Nephron progenitor cell (in vitro differentiated cells): ENCODE data around the gene BRPF1.
A peak's percentile ranks its signal among the peaks of the same experiment; 100 is the strongest.
"Not testable (repeated sequence)": the region's sequence is repeated elsewhere in the genome, so short reads cannot be mapped to it uniquely, and the experiment has no call there.

Experiments
- DNase-seq: peaks from one replicate; pipeline ENCODE4 v3.0.0; 2021
- H3K27ac Mint-ChIP-seq: 2 replicates; pipeline ENCODE4 v1.8.0; 2021; ENCODE audit warnings: mild to moderate bottlenecking, moderate library complexity, mixed read lengths
- H3K27me3 Mint-ChIP-seq: 2 replicates; pipeline ENCODE4 v1.8.0; 2021; ENCODE audit warnings: mild to moderate bottlenecking, low read depth, mixed read lengths; ENCODE audit not compliant: poor library complexity
- H3K36me3 Mint-ChIP-seq: 2 replicates; pipeline ENCODE4 v1.8.0; 2021; ENCODE audit warnings: low read depth, mixed read lengths
- H3K4me1 Mint-ChIP-seq: 2 replicates; pipeline ENCODE4 v1.8.0; 2021; ENCODE audit warnings: mixed read lengths
- H3K4me3 Mint-ChIP-seq: 2 replicates; pipeline ENCODE4 v1.8.0; 2021; ENCODE audit warnings: mild to moderate bottlenecking, moderate library complexity, mixed read lengths
- H3K9me3 Mint-ChIP-seq: 2 replicates; pipeline ENCODE4 v1.8.0; 2021; ENCODE audit warnings: mild to moderate bottlenecking, moderate library complexity, mixed read lengths
- TF ChIP-seq, protein P1 (sequence below): fragments of 200-600 bp; sonication (generic); IDR thresholded peaks from 2 replicates; pipeline ENCODE4 v1.5.0; 2021; ENCODE audit warnings: antibody characterized with exemption

The BRPF1 gene

DNA sequence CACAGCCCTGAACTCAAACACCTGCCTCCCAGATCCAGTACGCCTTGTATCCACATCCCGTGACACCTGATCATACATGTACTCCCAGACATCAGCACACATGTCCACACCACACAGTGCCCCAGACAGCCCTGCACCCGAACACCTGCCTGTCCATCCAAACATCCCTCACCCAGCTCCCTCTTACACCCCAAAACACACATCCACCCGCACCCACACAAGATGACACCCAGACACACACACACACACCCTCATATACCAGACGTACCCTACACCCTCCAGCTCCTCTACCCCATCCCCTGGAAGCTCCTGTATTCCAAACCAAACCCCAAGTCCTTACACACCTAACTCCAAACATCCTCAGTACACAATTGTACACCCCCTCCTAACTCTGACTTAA, 37.5 kb downstream of the BRPF1 start:
- Mint-ChIP-seq H3K27me3 (peaks cover 24% of the 10 kb centered on the region), H3K36me3 (peaks cover 5% of the 10 kb centered on the region), H3K4me3 (peak overlapping the region; percentile 79), H3K27ac (no peak overlapping the region), H3K4me1 (peaks cover 17% of the 10 kb centered on the region), H3K9me3 (no peaks in the 10 kb centered on the region)
- TF ChIP-seq, protein P1, sequence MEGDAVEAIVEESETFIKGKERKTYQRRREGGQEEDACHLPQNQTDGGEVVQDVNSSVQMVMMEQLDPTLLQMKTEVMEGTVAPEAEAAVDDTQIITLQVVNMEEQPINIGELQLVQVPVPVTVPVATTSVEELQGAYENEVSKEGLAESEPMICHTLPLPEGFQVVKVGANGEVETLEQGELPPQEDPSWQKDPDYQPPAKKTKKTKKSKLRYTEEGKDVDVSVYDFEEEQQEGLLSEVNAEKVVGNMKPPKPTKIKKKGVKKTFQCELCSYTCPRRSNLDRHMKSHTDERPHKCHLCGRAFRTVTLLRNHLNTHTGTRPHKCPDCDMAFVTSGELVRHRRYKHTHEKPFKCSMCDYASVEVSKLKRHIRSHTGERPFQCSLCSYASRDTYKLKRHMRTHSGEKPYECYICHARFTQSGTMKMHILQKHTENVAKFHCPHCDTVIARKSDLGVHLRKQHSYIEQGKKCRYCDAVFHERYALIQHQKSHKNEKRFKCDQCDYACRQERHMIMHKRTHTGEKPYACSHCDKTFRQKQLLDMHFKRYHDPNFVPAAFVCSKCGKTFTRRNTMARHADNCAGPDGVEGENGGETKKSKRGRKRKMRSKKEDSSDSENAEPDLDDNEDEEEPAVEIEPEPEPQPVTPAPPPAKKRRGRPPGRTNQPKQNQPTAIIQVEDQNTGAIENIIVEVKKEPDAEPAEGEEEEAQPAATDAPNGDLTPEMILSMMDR: no peak
- DNase-seq: no peak

DNA sequence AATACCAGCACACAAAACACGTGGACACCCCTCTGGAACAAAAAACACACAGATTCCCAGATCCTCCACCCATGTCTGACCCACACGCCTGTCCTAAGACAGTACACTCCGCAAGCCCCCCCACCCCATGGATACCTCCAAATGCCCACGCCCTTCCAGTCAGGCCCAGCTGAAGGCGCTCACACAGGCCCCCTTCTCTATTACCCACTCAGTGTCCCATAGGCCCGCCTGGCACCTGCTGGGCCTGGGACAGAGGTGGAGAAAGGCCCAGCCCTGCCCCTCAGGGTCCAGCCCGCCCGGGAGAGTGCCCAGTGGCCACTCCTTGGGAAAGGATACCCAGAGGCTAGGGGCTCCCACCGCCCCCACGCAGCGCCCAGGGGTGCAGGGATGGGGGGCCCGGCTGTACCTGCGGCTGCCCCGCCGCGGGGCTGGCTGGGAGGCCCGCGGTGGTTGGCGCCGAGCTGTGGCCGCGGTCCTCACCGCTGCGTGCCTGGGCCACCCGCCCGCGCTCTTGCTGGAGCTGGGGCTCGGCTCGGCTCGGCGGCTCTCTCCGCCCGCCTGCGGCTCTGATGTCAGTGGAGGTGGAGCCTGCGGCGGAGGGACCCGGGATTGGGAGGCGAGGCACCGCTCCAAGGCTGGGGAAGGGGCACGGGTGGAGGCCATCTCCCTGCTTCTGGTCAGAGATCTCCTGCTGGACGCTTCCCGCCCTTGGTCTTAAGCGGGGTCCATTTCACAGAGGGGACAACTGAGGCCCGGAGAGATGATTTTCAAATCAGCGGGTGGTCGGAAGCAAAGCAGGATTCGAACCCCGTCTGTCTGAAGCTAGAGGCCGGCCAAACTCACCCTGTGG, 38.1 kb downstream of the BRPF1 start, which contains the start of gene CAMK1:
Gene CAMK1 (minus strand): TSS at position 522 of the 850 bp plus-strand sequence. CDS start 2,198 bp downstream, outside the sequence.
- Mint-ChIP-seq H3K27ac (no peak within 1 kb of the TSS), H3K9me3 (no peaks in the 10 kb centered on the region), H3K27me3 (peaks cover 24% of the 10 kb centered on the region), H3K4me1 (peaks cover 17% of the 10 kb centered on the region), H3K4me3 (peak within 1 kb of the TSS; percentile 79), H3K36me3 (peaks cover 5% of the 10 kb centered on the region)
- DNase-seq: peak; percentile 82
- TF ChIP-seq, protein P1: no peak

DNA sequence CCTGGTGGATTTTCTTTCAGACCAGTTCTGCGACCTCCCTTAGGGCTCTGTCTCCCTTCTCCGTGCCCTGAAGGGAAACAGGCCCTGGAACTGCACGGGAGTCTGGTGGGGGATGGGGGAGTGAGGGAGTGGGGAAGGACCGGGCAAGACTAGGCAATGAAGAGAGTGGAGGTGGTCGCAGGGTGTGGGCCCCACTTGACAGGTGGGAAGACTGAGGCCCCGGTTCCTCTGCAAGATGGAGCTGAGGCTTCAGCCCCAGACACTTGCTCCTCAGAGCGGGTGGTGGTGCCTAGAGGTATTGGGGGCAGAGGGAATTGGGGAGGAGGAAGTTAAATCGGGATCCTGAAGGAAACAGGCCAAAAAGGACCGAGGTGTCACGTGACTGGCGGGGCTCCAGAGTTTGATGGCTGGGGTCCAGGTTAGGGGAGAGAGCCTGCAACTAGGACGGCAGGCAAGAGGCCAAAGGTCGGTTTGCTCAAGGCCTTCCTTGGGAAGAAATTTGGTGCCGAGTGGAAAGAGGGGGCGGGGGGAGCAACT, 38.8 kb downstream of the BRPF1 start:
- H3K4me3 Mint-ChIP-seq: peak overlapping the region; percentile 73
- DNase-seq: no peak
- H3K4me1 Mint-ChIP-seq: peaks cover 17% of the 10 kb centered on the region
- no peaks in the 10 kb centered on the region for H3K36me3 Mint-ChIP-seq
- H3K27ac Mint-ChIP-seq: no peak overlapping the region
- H3K27me3 Mint-ChIP-seq: peaks cover 24% of the 10 kb centered on the region
- TF ChIP-seq, protein P1: no peak
- no peaks in the 10 kb centered on the region for H3K9me3 Mint-ChIP-seq

DNA sequence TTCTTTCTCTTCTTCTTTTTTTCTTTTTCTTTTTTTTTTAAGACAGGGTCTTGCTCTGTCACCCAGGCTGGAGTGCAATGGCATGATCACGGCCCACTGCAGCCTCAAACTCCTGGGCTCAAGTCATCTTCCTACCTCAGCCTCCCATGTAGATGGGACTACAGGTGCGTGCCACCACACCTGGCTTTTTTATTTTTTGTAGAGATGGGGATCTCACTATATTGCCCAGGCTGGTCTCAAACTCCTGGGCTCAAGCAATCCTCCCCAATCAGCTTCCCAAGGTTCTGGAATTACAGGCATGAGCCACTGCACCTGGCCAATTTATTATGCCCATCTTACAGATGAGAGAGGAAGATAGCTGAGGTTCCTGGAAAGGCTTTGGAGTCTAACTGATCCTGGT, 39.5 kb downstream of the BRPF1 start:
- H3K27ac Mint-ChIP-seq, DNase-seq, H3K36me3 Mint-ChIP-seq, H3K9me3 Mint-ChIP-seq: not testable (repeated sequence)
- peak overlapping the region; percentile 77 for H3K4me3 Mint-ChIP-seq
- peaks cover 13% of the 10 kb centered on the region for H3K4me1 Mint-ChIP-seq
- H3K27me3 Mint-ChIP-seq: peaks cover 24% of the 10 kb centered on the region

DNA sequence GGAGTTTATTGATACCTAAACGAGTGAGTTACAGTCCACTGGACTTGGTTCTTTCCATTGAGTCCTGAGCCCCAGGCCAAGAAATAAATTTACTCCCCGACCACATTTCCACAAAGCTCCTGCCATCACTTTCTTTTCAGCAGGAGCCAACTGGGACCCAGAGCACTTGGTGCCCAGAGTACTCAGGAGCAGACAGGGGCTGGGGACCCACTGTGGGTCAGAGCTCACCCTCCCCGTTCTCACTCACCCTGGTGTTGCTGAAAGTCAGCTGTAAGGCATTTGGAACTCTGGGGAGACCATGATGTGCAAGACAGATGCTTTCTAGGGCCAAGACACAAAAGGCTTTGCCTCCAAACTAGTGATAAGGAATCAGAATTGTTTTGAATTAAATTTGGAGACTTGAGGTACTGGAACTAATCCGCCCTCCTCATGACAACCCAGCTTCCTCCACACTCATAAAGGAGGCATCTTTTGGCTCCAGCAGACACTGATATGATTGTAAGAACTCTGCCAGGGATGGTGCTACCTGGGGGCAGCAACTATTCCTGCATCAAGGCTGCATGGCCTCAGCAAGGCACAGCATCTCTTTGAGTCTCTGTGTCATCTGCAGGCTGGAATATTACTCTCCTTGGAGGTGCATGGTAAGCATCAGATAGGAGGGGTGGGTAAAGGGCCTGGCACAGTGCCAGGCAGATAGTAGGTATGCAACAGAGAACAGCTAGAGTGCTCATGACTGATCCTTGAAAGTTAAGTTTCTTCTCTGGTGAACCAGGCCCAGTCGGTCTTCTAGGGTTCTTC, 45.6 kb downstream of the BRPF1 start:
- Mint-ChIP-seq H3K9me3 (no peaks in the 10 kb centered on the region), H3K4me3 (no peak overlapping the region), H3K4me1 (peaks cover 9% of the 10 kb centered on the region), H3K27ac (no peak overlapping the region), H3K36me3 (peaks cover 13% of the 10 kb centered on the region), H3K27me3 (peaks cover 6% of the 10 kb centered on the region)
- TF ChIP-seq, protein P1: no peak
- no peak for DNase-seq

DNA sequence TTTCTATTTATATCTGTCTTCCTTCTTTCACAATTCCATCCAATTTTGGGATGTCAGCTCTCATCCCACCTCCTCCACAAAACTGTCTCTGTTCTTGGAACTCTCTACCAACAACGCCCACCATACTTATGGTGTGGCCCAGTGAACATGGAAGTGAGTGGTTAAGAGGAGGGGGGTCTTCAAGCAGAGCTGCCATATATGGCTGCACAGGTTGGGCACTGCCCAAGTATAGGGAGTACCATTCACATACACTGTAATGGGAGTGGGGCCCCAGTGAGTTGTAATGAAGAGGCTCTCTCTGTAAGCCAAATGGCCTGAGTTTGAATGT, 46.1 kb downstream of the BRPF1 start:
- Mint-ChIP-seq H3K27ac (no peak overlapping the region), H3K36me3 (peaks cover 19% of the 10 kb centered on the region), H3K4me3 (no peak overlapping the region), H3K9me3 (no peaks in the 10 kb centered on the region), H3K4me1 (peaks cover 12% of the 10 kb centered on the region), H3K27me3 (peaks cover 2% of the 10 kb centered on the region)
- TF ChIP-seq, protein P1: no peak
- DNase-seq: no peak
